ENCODE measurements around the gene SOX15. TPM values are rescaled to one million over a fixed set of nuclear protein-coding genes. Genes with fewer than 3 reads are reported as not detected.

Gene SOX15
- total and polyA plus RNA-seq, 4 donors = 1.2 to 17.2 (median 11.0) TPM

DNA sequence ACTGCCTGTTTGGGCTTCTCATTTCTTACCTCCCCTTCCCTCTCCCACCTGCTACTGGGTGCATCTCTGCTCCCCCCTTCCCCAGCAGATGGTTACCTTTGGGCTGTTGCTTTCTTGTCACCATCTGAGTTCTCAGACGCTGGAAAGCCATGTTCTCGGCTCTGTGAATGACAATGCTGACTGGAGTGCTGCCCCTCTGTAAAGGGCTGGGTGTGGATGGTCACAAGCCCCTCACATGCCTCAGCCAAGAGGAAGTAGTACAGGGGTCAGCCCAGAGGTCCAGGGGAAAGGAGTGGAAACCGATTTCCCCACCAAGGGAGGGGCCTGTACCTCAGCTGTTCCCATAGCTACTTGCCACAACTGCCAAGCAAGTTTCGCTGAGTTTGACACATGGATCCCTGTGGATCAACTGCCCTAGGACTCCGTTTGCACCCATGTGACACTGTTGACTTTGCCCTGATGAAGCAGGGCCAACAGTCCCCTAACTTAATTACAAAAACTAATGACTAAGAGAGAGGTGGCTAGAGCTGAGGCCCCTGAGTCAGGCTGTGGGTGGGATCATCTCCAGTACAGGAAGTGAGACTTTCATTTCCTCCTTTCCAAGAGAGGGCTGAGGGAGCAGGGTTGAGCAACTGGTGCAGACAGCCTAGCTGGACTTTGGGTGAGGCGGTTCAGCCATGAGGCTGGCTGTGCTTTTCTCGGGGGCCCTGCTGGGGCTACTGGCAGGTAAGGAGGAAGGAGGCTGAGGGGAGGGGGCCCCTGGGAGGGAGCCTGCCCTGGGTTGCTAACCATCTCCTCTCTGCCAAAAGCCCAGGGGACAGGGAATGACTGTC is 10.7 kb downstream of the SOX15 start, which contains the start of gene CD68:
TSS of gene CD68 (plus strand) at position 638 of the 833 bp plus-strand sequence. CDS start at position 678, 40 bp downstream.
- H3K27me3 ChIP-seq (ENCODE audit: control insufficient read depth, insufficient read depth, low read length) = no peaks in the 10 kb centered on the region
- 33% methylated on average over 6 of the region's 7 CpGs for WGBS (ENCODE audit: insufficient coverage)
- H3K36me3 ChIP-seq (ENCODE audit: control insufficient read depth, insufficient read depth, low read length) = peaks cover 88% of the 10 kb centered on the region
- no peak within 1 kb of the TSS for H3K4me3 ChIP-seq (ENCODE audit: low read depth, low read length)
- H3K9me3 ChIP-seq (ENCODE audit: control insufficient read depth, insufficient read depth, low read length) = no peaks in the 10 kb centered on the region
- H3K27ac ChIP-seq (ENCODE audit: low read depth, low read length) = peak within 1 kb of the TSS; percentile 57
- DNase-seq (ENCODE audit: low read depth in 4 of 6, low spot score in 6 of 6) = peak in 1 of 6 donors; percentile 43
- peaks cover 56% of the 10 kb centered on the region for H3K4me1 ChIP-seq (ENCODE audit: control insufficient read depth, insufficient read depth, low read length)

DNA sequence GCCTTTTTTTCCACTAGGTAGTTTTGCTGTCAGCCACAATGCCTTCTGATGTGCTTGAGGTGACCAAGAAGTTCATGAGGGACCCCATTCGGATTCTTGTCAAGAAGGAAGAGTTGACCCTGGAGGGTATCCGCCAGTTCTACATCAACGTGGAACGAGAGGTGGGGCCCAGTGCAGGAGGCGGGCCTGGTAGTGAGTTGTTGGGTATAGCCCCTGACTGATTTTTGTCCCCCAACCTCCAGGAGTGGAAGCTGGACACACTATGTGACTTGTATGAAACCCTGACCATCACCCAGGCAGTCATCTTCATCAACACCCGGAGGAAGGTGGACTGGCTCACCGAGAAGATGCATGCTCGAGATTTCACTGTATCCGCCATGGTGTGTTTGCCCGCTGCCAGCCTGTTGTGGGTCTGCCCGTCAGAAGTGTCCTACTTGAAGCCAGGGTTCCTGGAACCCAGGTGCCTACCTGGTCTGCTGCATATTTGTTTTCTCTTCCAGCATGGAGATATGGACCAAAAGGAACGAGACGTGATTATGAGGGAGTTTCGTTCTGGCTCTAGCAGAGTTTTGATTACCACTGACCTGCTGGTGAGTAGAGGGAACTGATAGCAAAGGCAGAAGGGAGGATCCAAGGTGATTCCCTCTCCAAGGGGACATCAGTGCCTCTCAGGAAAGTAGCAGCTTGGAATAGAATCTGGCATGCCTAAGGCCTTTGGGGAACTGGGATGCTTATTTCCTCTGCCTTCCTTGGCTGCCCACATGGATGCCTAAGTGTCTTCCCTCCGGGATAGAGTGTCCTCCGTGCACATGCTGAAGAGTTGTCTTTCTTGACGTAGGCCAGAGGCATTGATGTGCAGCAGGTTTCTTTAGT is 12.3 kb downstream of the SOX15 start:
- H3K27ac ChIP-seq (ENCODE audit: low read depth, low read length) = no peak overlapping the region
- no peak for DNase-seq (ENCODE audit: low read depth in 4 of 6, low spot score in 6 of 6)
- no peaks in the 10 kb centered on the region for H3K27me3 ChIP-seq (ENCODE audit: control insufficient read depth, insufficient read depth, low read length)
- no peaks in the 10 kb centered on the region for H3K9me3 ChIP-seq (ENCODE audit: control insufficient read depth, insufficient read depth, low read length)
- H3K4me1 ChIP-seq (ENCODE audit: control insufficient read depth, insufficient read depth, low read length) = peaks cover 50% of the 10 kb centered on the region
- WGBS (ENCODE audit: insufficient coverage) = 79% methylated on average over 11 of the region's 17 CpGs
- H3K4me3 ChIP-seq (ENCODE audit: low read depth, low read length) = no peak overlapping the region
- H3K36me3 ChIP-seq (ENCODE audit: control insufficient read depth, insufficient read depth, low read length) = peaks cover 89% of the 10 kb centered on the region

DNA sequence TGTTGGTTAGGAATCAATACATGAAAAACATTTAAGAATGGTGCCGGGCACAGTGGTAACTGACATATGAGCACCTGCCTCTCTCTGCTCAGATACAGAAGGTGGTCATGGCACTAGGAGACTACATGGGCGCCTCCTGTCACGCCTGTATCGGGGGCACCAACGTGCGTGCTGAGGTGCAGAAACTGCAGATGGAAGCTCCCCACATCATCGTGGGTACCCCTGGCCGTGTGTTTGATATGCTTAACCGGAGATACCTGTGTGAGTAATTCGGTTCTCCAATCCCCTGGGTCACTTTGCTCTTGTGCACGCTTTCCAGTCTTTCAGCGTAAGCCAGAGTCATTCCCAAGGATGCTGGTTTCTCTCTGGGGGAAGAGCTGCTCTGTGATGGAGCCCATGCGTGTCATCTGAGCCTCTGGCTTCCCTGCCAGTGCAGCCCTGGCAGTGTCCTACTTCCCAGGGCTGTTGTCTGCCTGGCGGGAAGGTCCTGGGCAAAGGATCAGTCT is 13.4 kb downstream of the SOX15 start:
- Histone ChIP-seq H3K27me3 (ENCODE audit: control insufficient read depth, insufficient read depth, low read length) (no peaks in the 10 kb centered on the region), H3K4me1 (ENCODE audit: control insufficient read depth, insufficient read depth, low read length) (peaks cover 46% of the 10 kb centered on the region), H3K27ac (ENCODE audit: low read depth, low read length) (no peak overlapping the region), H3K36me3 (ENCODE audit: control insufficient read depth, insufficient read depth, low read length) (peaks cover 80% of the 10 kb centered on the region), H3K9me3 (ENCODE audit: control insufficient read depth, insufficient read depth, low read length) (no peaks in the 10 kb centered on the region), H3K4me3 (ENCODE audit: low read depth, low read length) (no peak overlapping the region)
- DNase-seq (ENCODE audit: low read depth in 4 of 6, low spot score in 6 of 6) = no peak
- WGBS (ENCODE audit: insufficient coverage) = 89% methylated on average over 14 of the region's 14 CpGs

DNA sequence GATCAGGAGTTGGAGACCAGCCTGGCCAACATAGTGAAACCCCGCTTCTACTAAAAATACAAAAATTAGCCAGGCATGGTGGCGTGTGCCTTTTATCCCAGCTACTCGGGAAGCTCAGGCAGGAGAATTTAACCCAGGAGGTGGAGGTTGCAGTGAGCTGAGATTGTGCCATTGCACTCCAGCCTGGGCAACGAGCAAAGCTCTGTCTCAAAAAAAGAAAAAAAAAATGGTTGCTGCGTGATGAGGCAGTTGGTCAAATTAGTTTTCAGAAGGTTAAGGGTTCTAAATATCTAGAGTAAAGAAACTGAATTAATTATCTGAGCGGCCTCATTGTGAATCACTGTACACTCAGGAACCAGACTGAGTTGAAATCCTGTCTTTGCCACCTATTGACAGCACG is 13.9 kb downstream of the SOX15 start:
- Histone ChIP-seq H3K9me3 (ENCODE audit: control insufficient read depth, insufficient read depth, low read length) (no peaks in the 10 kb centered on the region), H3K4me1 (ENCODE audit: control insufficient read depth, insufficient read depth, low read length) (peaks cover 43% of the 10 kb centered on the region), H3K27me3 (ENCODE audit: control insufficient read depth, insufficient read depth, low read length) (no peaks in the 10 kb centered on the region), H3K36me3 (ENCODE audit: control insufficient read depth, insufficient read depth, low read length) (peaks cover 78% of the 10 kb centered on the region), H3K4me3 (ENCODE audit: low read depth, low read length) (no peak overlapping the region), H3K27ac (ENCODE audit: low read depth, low read length) (no peak overlapping the region)
- no peak for DNase-seq (ENCODE audit: low read depth in 4 of 6, low spot score in 6 of 6)
- WGBS (ENCODE audit: insufficient coverage) = 88% methylated on average over 5 of the region's 7 CpGs

DNA sequence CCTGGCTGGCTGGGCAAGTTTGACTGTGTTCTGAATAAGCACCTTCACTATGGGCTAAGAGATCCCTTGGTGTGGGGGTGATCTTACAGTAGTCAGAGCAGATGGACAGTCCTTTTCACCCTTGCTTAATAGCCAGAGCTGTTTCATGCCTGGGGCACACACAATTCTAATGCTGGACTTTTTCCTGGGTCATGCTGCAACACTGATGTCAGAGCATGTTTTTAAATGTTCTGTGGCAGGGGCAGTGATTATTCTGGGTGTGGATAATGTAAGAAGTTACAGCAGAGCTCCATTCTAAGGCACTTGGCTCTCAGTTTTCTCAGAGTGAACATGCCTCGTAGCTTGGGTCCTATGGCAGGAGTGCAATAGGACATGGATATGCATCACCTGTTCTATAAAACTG is 14.4 kb downstream of the SOX15 start:
- Histone ChIP-seq H3K9me3 (ENCODE audit: control insufficient read depth, insufficient read depth, low read length) (no peaks in the 10 kb centered on the region), H3K4me1 (ENCODE audit: control insufficient read depth, insufficient read depth, low read length) (peaks cover 38% of the 10 kb centered on the region), H3K27me3 (ENCODE audit: control insufficient read depth, insufficient read depth, low read length) (no peaks in the 10 kb centered on the region), H3K36me3 (ENCODE audit: control insufficient read depth, insufficient read depth, low read length) (peaks cover 78% of the 10 kb centered on the region), H3K4me3 (ENCODE audit: low read depth, low read length) (no peak overlapping the region), H3K27ac (ENCODE audit: low read depth, low read length) (no peak overlapping the region)
- 88% methylated on average over 1 of the region's 1 CpG for WGBS (ENCODE audit: insufficient coverage)
- no peak for DNase-seq (ENCODE audit: low read depth in 4 of 6, low spot score in 6 of 6)

DNA sequence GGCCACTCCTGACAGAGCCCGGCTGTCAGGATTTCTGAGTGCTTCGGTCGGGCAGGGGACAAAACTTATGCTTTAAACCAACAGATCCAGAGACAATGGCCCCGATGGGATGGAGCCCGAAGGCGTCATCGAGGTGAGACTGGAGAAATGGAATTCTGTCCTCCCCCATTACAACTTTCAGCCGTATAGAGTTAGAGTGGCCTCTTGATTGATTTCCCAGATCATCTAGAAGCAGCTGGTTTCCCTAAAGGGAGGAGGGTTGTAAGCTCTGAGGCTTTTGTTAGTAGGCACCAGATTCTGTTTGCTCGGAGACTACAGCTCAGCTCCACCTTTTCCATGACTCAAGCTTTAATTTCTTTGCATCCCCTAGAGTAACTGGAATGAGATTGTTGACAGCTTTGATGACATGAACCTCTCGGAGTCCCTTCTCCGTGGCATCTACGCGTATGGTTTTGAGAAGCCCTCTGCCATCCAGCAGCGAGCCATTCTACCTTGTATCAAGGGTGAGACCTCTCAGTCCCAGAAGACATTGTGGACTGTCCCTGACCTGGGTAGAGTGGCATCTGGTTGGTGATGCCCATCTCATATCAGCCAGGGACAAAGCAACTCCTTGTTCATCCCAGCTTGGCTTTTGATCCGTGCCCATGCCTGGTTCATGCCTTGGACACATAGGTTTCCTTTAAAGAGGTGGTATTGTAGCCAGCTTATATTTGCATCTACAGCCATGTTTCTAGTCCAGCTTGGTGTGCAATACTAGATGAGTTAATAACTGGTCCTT is 15.5 kb downstream of the SOX15 start:
- Histone ChIP-seq H3K36me3 (ENCODE audit: control insufficient read depth, insufficient read depth, low read length) (peaks cover 70% of the 10 kb centered on the region), H3K27ac (ENCODE audit: low read depth, low read length) (peak overlapping the region; percentile 97), H3K4me3 (ENCODE audit: low read depth, low read length) (peak overlapping the region; percentile 100), H3K4me1 (ENCODE audit: control insufficient read depth, insufficient read depth, low read length) (peaks cover 28% of the 10 kb centered on the region), H3K27me3 (ENCODE audit: control insufficient read depth, insufficient read depth, low read length) (no peaks in the 10 kb centered on the region), H3K9me3 (ENCODE audit: control insufficient read depth, insufficient read depth, low read length) (no peaks in the 10 kb centered on the region)
- WGBS (ENCODE audit: insufficient coverage) = 33% methylated on average over 8 of the region's 15 CpGs
- no peak for DNase-seq (ENCODE audit: low read depth in 4 of 6, low spot score in 6 of 6)

DNA sequence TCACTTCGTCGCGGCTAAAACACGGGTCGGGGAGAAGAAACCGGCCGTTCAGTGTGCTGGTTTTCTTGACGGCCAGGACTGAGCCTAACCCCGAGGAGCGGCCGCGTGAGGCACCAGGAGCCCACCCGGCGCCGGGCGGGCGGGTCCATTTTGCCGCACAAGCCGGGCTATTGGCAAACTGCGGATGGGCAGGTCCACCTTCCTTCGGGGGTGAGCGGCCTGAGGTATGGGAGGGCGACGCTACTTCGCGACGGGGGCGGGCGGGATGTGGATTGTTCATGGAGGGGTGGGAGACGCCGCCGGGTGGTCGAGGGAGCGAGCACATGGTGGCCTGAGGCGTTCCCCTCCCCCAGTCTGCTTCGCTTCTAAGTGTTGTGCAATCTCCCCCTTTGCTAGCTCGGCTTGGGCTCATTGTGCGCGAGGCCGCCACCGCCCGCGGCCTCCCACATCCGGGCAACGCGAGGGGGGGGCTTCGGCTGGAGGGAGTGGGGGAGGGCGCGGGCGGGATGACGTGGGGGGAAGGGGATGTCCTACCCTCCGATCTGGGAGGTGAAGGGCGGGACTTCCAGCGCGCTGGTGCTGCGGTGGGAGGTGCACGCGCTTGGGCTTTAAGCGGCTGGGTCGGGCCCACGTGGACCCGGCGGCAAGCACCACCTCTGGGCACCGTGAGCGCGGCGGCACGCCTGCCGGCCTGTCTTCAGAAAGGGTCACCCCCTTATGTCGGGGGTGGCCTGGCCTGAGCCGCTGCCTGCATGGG is 16.4 kb downstream of the SOX15 start:
- peak in 5 of 6 donors; percentile 64 to 97 (median 89) for DNase-seq (ENCODE audit: low read depth in 4 of 6, low spot score in 6 of 6)
- under 1% methylated on average over 63 of the region's 71 CpGs for WGBS (ENCODE audit: insufficient coverage)
- Histone ChIP-seq H3K36me3 (ENCODE audit: control insufficient read depth, insufficient read depth, low read length) (peaks cover 63% of the 10 kb centered on the region), H3K9me3 (ENCODE audit: control insufficient read depth, insufficient read depth, low read length) (no peaks in the 10 kb centered on the region), H3K27me3 (ENCODE audit: control insufficient read depth, insufficient read depth, low read length) (no peaks in the 10 kb centered on the region), H3K4me3 (ENCODE audit: low read depth, low read length) (peak overlapping the region; percentile 100), H3K4me1 (ENCODE audit: control insufficient read depth, insufficient read depth, low read length) (peaks cover 24% of the 10 kb centered on the region), H3K27ac (ENCODE audit: low read depth, low read length) (peak overlapping the region; percentile 97)

DNA sequence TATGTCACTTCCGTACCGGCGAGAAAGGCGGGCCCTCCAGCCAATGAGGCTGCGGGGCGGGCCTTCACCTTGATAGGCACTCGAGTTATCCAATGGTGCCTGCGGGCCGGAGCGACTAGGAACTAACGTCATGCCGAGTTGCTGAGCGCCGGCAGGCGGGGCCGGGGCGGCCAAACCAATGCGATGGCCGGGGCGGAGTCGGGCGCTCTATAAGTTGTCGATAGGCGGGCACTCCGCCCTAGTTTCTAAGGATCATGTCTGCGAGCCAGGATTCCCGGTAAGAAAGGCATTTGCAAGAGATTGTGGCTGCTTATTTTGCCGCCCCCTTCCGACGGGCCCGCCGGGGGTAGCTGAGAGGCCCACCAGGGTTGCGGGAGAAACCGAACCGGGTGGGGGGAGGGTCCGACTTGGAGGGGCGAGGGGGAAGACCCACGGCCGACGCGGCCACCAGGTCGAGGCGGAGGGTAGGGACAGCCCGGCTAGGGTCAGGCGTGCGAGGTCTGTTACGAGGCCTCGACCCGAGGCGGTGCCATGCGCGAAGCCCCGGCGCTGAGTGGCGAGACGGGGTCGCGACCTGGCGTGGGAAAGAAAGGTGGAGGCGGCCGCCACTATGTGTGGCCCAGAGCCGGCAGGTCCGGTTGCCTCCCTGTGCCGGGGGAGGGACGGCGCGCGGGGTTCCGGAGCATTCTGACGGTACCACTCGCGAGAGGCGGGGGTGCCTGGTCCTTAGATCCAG is 17.1 kb downstream of the SOX15 start:
- Histone ChIP-seq H3K4me3 (ENCODE audit: low read depth, low read length) (peak overlapping the region; percentile 100), H3K36me3 (ENCODE audit: control insufficient read depth, insufficient read depth, low read length) (peaks cover 60% of the 10 kb centered on the region), H3K27ac (ENCODE audit: low read depth, low read length) (peak overlapping the region; percentile 97), H3K27me3 (ENCODE audit: control insufficient read depth, insufficient read depth, low read length) (no peaks in the 10 kb centered on the region), H3K4me1 (ENCODE audit: control insufficient read depth, insufficient read depth, low read length) (peaks cover 24% of the 10 kb centered on the region), H3K9me3 (ENCODE audit: control insufficient read depth, insufficient read depth, low read length) (no peaks in the 10 kb centered on the region)
- WGBS (ENCODE audit: insufficient coverage) = under 1% methylated on average over 73 of the region's 73 CpGs
- peak; percentile 93 to 100 (median 98) for DNase-seq (ENCODE audit: low read depth in 4 of 6, low spot score in 6 of 6)
